GM13976 (cell line): ENCODE measurements around the gene PACSIN1.

ENCODE experiments used
- DNase-seq: peaks from one replicate; pipeline ENCODE4 v3.0.0; 2012; ENCODE audit warnings: low spot score
- CTCF ChIP-seq: IDR thresholded peaks from 2 replicates; pipeline ENCODE4 v1.5.1; 2012; ENCODE audit warnings: borderline replicate concordance, mild to moderate bottlenecking; ENCODE audit not compliant: insufficient read depth; ENCODE audit errors: extremely low read depth, missing control alignments, control extremely low read depth
- in situ Hi-C: fragments of 300-500 bp; cut with MboI; formaldehyde crosslinking; loops from one replicate; pipeline ENCODE4 v1.12.0; 2022; ENCODE audit warnings: low sequenced_read_pairs, mixed read lengths, inconsistent platforms; ENCODE audit not compliant: unreplicated experiment

The PACSIN1 gene

GRCh38 chr6:34519971-34520644, 54.2 kb downstream of the PACSIN1 start:
- in situ Hi-C loops, result no loop called here
- no peak for DNase-seq
- TF ChIP-seq CTCF, result no peak

GRCh38 chr6:34520645-34521462, 55.0 kb downstream of the PACSIN1 start:
- DNase-seq, result no peak
- in situ Hi-C loops, result no loop called here
- no peak for TF ChIP-seq CTCF

GRCh38 chr6:34521463-34522285, 55.8 kb downstream of the PACSIN1 start:
- in situ Hi-C loops, result no loop called here
- no peak for TF ChIP-seq CTCF
- DNase-seq, result no peak

- TF ChIP-seq CTCF, result no peak
- no peak for DNase-seq
- in situ Hi-C loops, result no loop called here
Measured at GRCh38 chr6:34522761-34523160, 56.9 kb downstream of the PACSIN1 start.

- in situ Hi-C loops, result no loop called here
- TF ChIP-seq CTCF, result no peak
- DNase-seq, result no peak
Measured at GRCh38 chr6:34523441-34524206, 57.7 kb downstream of the PACSIN1 start.

- DNase-seq, result no peak
- no peak for TF ChIP-seq CTCF
- in situ Hi-C loops, result no loop called here
Measured at GRCh38 chr6:34524499-34524898, 58.6 kb downstream of the PACSIN1 start.
